Thyroid gland (tissue), 4 donors: ENCODE data around the gene L3MBTL4.

Experiments used
- CTCF ChIP-seq, 6 experiments: fragments of 200-600 bp in 3 of 6; fragments of 450-650 bp in 3 of 6; sonication (generic) in 3 of 6; IDR thresholded peaks; one replicate each; pipeline ENCODE4 v1.5.1; 2016 to 2019; ENCODE audit warnings: antibody characterized with exemption in 6 of 6, mild to moderate bottlenecking in 2 of 6, inconsistent platforms in 1 of 6, moderate library complexity in 1 of 6
- POLR2A ChIP-seq, 2 donors: fragments of 450-650 bp; IDR thresholded peaks; one replicate each; pipeline ENCODE4 v1.6.1; 2017; ENCODE audit warnings: antibody characterized with exemption in 2 of 2, mild to moderate bottlenecking in 2 of 2, moderate library complexity in 1 of 2

- TF ChIP-seq CTCF (IDR thresholded peaks at IDR 0.05) (no peak), POLR2A (IDR thresholded peaks at IDR 0.05) (no peak)
Measured at GRCh38 chr18:5941890-5942289, 472.8 kb downstream of the L3MBTL4 start.
